HepG2 (cell line): ENCODE results near the gene PNPLA2. TPM values are rescaled to one million over a fixed set of nuclear protein-coding genes. Genes with fewer than 3 reads are reported as not detected.
A peak's percentile ranks its signal among the peaks of the same experiment; 100 is the strongest.

Experiments
- CENPX ChIP-seq: sonication (generic); formaldehyde crosslinking; IDR thresholded peaks from 2 replicates; pipeline ENCODE4 v1.9.0; 2021; ENCODE audit warnings: mild to moderate bottlenecking, missing genetic modification reagents, moderate library complexity
- DNMT3B ChIP-seq: conservative IDR thresholded peaks from 2 replicates; pipeline ENCODE4 v1.6.1; 2016; ENCODE audit warnings: missing biosample characterization, control low read depth
- FOSL1 ChIP-seq: sonication (generic); formaldehyde crosslinking; IDR thresholded peaks from 2 replicates; pipeline ENCODE4 v1.9.0; 2021; ENCODE audit warnings: missing genetic modification reagents, borderline replicate concordance
- IKZF1 ChIP-seq: fragments of 450-650 bp; IDR thresholded peaks from 2 replicates; pipeline ENCODE4 v1.7.1; 2016
- KAT7 ChIP-seq: IDR thresholded peaks from 2 replicates; pipeline ENCODE4 v1.6.1; 2018; ENCODE audit warnings: borderline replicate concordance, missing compliant biosample characterization
- RFX5 ChIP-seq: IDR thresholded peaks from 2 replicates; pipeline ENCODE4 v1.6.1; 2011; ENCODE audit warnings: low read depth, low read length, improper control_type of control experiment
- TBP ChIP-seq: sonication (generic); formaldehyde crosslinking; IDR thresholded peaks from 2 replicates; pipeline ENCODE4 v1.5.0; 2020; ENCODE audit warnings: missing genetic modification reagents
- ZNF160 ChIP-seq: sonication (generic); formaldehyde crosslinking; IDR thresholded peaks from 2 replicates; pipeline ENCODE4 v1.8.0; 2022; ENCODE audit warnings: mild to moderate bottlenecking, inconsistent platforms, missing genetic modification reagents
- ZNF251 ChIP-seq: sonication (generic); formaldehyde crosslinking; IDR thresholded peaks from 2 replicates; pipeline ENCODE4 v1.9.0; 2021; ENCODE audit warnings: mild to moderate bottlenecking, missing genetic modification reagents
- ZNF44 ChIP-seq: sonication (generic); formaldehyde crosslinking; IDR thresholded peaks from 2 replicates; pipeline ENCODE4 v1.5.1; 2020; ENCODE audit warnings: mild to moderate bottlenecking, missing genetic modification reagents
- ZNF460 ChIP-seq: sonication (generic); formaldehyde crosslinking; IDR thresholded peaks from 2 replicates; pipeline ENCODE4 v1.5.1; 2020; ENCODE audit warnings: missing genetic modification reagents, mild to moderate bottlenecking, borderline replicate concordance
- ZNF556 ChIP-seq: sonication (generic); formaldehyde crosslinking; IDR thresholded peaks from 2 replicates; pipeline ENCODE4 v1.4.0; 2020; ENCODE audit warnings: mild to moderate bottlenecking, missing genetic modification reagents, borderline replicate concordance
- ZNF569 ChIP-seq: sonication (generic); formaldehyde crosslinking; IDR thresholded peaks from 2 replicates; pipeline ENCODE4 v1.5.0; 2020; ENCODE audit warnings: mild to moderate bottlenecking, missing genetic modification reagents, moderate library complexity, borderline replicate concordance
- ZNF83 ChIP-seq: sonication (generic); formaldehyde crosslinking; IDR thresholded peaks from 2 replicates; pipeline ENCODE4 v1.4.0; 2020; ENCODE audit warnings: missing genetic modification reagents, mild to moderate bottlenecking, borderline replicate concordance
- polyA plus RNA-seq, 8 experiments: library from polyadenylated mRNA; depleted of rRNA in 3 of 8; stranded (reverse) in 7 of 8; unstranded in 1 of 8; fragments of >200 nt; fragmentation: Illumina TruSeq in 4 of 8; extraction: Trizol in 4 of 8; gene quantifications; 2 replicates each; pipeline versions ENCODE4 v1.2.1 to v1.2.3, GENCODE V29; 2011 to 2016; ENCODE audit warnings: low read depth in 4 of 8, missing spikeins in 1 of 8, mixed read lengths in 1 of 8; ENCODE audit not compliant: insufficient read depth in 1 of 8
- total RNA-seq, 5 experiments: library from RNA; depleted of rRNA; stranded (reverse); fragments of >200 nt; fragmentation: Illumina TruSeq; extraction: Trizol; gene quantifications; 2 replicates each; pipeline ENCODE4 v1.2.3, GENCODE V29; 2016; ENCODE audit warnings: low read depth in 1 of 5
- TF ChIP-seq, protein P1 (sequence below): sonication (generic); formaldehyde crosslinking; IDR thresholded peaks from 2 replicates; pipeline ENCODE4 v1.4.0; 2020; ENCODE audit warnings: missing genetic modification reagents
- TF ChIP-seq, protein P2 (sequence below): sonication (generic); formaldehyde crosslinking; IDR thresholded peaks from 2 replicates; pipeline ENCODE4 v1.5.1; 2020; ENCODE audit warnings: missing genetic modification reagents, mild to moderate bottlenecking, borderline replicate concordance
- TF ChIP-seq, protein P3 (sequence below): sonication (generic); formaldehyde crosslinking; IDR thresholded peaks from 2 replicates; pipeline ENCODE4 v1.5.0; 2020; ENCODE audit warnings: mild to moderate bottlenecking, missing genetic modification reagents
- TF ChIP-seq, protein P4 (sequence below): sonication (generic); formaldehyde crosslinking; IDR thresholded peaks from 2 replicates; pipeline ENCODE4 v1.5.1; 2020; ENCODE audit warnings: mild to moderate bottlenecking, missing genetic modification reagents, borderline replicate concordance
- TF ChIP-seq, protein P5 (sequence below): IDR thresholded peaks from 2 replicates; pipeline ENCODE4 v1.6.1; 2016; ENCODE audit warnings: control low read depth
- TF ChIP-seq, protein P6 (sequence below): sonication (generic); formaldehyde crosslinking; conservative IDR thresholded peaks from 2 replicates; pipeline ENCODE4 v1.8.0; 2022; ENCODE audit warnings: low read depth, missing genetic modification reagents

Gene PNPLA2
- total and polyA plus RNA-seq, 2 of the 13 experiments (the other 11 are each of a cell fraction or from before 2014, with no cell fraction given): 10.5 to 43.2 TPM

DNA sequence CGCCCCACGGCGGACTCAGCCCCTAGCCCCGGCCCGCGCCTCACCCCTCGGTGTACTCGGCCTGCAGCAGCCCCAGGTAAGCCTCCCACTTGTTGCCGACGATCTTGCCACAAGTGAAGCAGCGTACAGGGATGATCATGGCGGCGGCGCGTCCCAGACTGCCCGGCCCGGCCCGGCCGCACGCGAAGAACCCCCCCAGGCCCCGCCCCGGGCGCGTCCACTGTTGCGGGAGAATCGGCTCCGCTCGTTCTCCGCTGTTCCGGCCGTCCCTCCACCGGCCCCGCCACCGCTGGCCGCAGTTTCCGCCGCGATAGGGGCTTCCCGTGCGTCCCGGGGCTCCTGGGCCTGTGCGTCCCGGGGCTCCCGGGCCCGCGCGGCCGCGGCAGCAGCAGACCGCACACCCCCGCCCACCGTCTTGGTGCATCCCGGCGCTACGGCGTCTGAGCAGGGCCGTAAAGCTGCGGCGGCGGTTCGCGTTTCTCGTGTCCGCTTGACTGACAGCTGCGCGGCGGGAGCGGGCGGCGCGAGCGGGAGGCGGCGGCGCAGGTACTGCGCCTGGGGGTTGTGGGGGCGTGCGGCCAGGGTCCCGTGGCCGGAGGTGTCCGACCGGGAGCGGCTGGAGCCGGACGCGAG, 23.8 kb downstream of the PNPLA2 start, which contains the start of the genes POLR2L and TSPAN4 (continued):
- TF ChIP-seq ZNF556 (CRISPR knock-in tag) (peak; percentile 49; the same call in 1 of the 2 replicates), ZNF83 (peak; percentile 65; the same call in 1 of the 2 replicates), RFX5 (no peak), ZNF569 (CRISPR knock-in tag) (no peak), IKZF1 (no peak), ZNF460 (no peak), KAT7 (no peak), FOSL1 (CRISPR knock-in tag) (peak; percentile 14; the same call in 1 of the 2 replicates), ZNF251 (CRISPR knock-in tag) (no peak), ZNF44 (CRISPR knock-in tag) (no peak), DNMT3B (CRISPR knock-in tag) (no peak), ZNF160 (0 out of 2 replicates have a peak, but pooled peaks have one; percentile 4), CENPX (CRISPR knock-in tag) (no peak), TBP (no peak)
- TF ChIP-seq, protein P1, sequence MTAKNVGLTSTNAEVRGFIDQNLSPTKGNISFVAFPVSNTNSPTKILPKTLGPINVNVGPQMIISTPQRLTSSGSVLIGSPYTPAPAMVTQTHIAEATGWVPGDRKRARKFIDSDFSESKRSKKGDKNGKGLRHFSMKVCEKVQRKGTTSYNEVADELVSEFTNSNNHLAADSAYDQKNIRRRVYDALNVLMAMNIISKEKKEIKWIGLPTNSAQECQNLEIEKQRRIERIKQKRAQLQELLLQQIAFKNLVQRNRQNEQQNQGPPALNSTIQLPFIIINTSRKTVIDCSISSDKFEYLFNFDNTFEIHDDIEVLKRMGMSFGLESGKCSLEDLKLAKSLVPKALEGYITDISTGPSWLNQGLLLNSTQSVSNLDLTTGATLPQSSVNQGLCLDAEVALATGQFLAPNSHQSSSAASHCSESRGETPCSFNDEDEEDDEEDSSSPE (CRISPR knock-in tag): peak; percentile 79
- TF ChIP-seq, protein P2, sequence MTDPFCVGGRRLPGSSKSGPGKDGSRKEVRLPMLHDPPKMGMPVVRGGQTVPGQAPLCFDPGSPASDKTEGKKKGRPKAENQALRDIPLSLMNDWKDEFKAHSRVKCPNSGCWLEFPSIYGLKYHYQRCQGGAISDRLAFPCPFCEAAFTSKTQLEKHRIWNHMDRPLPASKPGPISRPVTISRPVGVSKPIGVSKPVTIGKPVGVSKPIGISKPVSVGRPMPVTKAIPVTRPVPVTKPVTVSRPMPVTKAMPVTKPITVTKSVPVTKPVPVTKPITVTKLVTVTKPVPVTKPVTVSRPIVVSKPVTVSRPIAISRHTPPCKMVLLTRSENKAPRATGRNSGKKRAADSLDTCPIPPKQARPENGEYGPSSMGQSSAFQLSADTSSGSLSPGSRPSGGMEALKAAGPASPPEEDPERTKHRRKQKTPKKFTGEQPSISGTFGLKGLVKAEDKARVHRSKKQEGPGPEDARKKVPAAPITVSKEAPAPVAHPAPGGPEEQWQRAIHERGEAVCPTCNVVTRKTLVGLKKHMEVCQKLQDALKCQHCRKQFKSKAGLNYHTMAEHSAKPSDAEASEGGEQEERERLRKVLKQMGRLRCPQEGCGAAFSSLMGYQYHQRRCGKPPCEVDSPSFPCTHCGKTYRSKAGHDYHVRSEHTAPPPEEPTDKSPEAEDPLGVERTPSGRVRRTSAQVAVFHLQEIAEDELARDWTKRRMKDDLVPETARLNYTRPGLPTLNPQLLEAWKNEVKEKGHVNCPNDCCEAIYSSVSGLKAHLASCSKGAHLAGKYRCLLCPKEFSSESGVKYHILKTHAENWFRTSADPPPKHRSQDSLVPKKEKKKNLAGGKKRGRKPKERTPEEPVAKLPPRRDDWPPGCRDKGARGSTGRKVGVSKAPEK (CRISPR knock-in tag): no peak
- TF ChIP-seq, protein P3, sequence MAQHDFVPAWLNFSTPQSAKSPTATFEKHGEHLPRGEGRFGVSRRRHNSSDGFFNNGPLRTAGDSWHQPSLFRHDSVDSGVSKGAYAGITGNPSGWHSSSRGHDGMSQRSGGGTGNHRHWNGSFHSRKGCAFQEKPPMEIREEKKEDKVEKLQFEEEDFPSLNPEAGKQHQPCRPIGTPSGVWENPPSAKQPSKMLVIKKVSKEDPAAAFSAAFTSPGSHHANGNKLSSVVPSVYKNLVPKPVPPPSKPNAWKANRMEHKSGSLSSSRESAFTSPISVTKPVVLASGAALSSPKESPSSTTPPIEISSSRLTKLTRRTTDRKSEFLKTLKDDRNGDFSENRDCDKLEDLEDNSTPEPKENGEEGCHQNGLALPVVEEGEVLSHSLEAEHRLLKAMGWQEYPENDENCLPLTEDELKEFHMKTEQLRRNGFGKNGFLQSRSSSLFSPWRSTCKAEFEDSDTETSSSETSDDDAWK (CRISPR knock-in tag): no peak
- TF ChIP-seq, protein P4, sequence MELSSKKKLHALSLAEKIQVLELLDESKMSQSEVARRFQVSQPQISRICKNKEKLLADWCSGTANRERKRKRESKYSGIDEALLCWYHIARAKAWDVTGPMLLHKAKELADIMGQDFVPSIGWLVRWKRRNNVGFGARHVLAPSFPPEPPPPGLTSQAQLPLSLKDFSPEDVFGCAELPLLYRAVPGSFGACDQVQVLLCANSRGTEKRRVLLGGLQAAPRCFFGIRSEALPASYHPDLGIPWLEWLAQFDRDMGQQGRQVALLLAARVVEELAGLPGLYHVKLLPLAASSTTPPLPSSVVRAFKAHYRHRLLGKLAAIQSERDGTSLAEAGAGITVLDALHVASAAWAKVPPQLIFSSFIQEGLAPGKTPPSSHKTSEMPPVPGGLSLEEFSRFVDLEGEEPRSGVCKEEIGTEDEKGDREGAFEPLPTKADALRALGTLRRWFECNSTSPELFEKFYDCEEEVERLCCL (CRISPR knock-in tag): no peak
- TF ChIP-seq, protein P5, sequence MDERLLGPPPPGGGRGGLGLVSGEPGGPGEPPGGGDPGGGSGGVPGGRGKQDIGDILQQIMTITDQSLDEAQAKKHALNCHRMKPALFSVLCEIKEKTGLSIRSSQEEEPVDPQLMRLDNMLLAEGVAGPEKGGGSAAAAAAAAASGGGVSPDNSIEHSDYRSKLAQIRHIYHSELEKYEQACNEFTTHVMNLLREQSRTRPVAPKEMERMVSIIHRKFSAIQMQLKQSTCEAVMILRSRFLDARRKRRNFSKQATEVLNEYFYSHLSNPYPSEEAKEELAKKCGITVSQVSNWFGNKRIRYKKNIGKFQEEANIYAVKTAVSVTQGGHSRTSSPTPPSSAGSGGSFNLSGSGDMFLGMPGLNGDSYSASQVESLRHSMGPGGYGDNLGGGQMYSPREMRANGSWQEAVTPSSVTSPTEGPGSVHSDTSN (CRISPR knock-in tag): peak; percentile 84
- TF ChIP-seq, protein P6, sequence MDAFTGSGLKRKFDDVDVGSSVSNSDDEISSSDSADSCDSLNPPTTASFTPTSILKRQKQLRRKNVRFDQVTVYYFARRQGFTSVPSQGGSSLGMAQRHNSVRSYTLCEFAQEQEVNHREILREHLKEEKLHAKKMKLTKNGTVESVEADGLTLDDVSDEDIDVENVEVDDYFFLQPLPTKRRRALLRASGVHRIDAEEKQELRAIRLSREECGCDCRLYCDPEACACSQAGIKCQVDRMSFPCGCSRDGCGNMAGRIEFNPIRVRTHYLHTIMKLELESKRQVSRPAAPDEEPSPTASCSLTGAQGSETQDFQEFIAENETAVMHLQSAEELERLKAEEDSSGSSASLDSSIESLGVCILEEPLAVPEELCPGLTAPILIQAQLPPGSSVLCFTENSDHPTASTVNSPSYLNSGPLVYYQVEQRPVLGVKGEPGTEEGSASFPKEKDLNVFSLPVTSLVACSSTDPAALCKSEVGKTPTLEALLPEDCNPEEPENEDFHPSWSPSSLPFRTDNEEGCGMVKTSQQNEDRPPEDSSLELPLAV (CRISPR knock-in tag): no peak
